ENCODE results near the gene COBLL1. TPM values are rescaled to one million over a fixed set of nuclear protein-coding genes. Genes with fewer than 3 reads are reported as not detected.

Gene COBLL1
- total and polyA plus RNA-seq, 4 donors = 16.3 to 114 (median 36.4) TPM

DNA sequence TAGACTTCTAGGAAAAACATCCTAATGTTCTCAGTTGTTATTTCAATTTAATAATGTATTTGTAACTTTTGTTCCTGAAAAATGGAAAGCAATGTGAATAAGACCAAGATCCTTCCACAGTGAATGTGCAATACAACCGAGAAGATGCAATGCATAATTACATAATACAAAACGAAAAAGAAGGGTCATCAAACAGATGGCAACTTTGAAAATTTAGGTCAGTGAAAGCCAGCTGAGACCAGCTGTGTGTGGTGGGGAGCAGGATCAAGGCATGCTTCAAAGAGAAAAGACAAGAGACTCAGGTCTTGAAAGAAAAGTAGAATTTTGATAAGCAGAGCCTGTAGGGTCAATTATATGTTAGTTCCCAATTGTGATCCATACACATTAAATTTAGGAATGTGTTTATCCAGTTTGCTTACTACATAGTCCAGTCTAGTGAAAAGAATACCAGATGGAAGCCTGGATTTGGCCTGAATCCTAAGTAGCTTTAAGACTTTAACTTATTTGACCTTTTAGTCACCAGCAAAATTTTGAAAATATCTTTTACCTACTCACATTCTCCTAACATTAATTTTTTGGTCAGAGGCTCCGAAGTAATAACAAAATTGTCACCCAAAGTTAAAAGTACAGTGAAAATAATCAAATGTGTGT, 93.7 kb downstream of the COBLL1 start:
- Histone ChIP-seq H3K4me1 (ENCODE audit: control insufficient read depth in 4 of 4, insufficient read depth in 4 of 4, low read length in 3 of 4) (peaks cover 3 to 17% (median 8%) of the 10 kb centered on the region in 4 donors), H3K4me3 (ENCODE audit: low read depth in 1 of 3, low read length in 3 of 3) (no peak overlapping the region), H3K36me3 (ENCODE audit: control insufficient read depth in 4 of 4, insufficient read depth in 3 of 4, low read depth in 1 of 4, low read length in 3 of 4) (peaks cover 0 to 2% (median 2%) of the 10 kb centered on the region in 4 donors), H3K9ac (ENCODE audit: low read depth in 1 of 2, low read length in 2 of 2) (no peak overlapping the region), H3K9me3 (ENCODE audit: control insufficient read depth in 4 of 4, low read length in 3 of 4) (no peaks in the 10 kb centered on the region), H3K27me3 (ENCODE audit: control insufficient read depth in 4 of 4, insufficient read depth in 4 of 4, low read length in 3 of 4) (no peaks in the 10 kb centered on the region), H3K27ac (ENCODE audit: low read depth in 1 of 2, low read length in 2 of 2) (no peak overlapping the region)
- no peak for DNase-seq (ENCODE audit: low spot score)
- no peak for TF ChIP-seq EGR1 (IDR thresholded peaks at IDR 0.05; ENCODE audit: low read depth in 2 of 2)
- TF ChIP-seq, protein P1, sequence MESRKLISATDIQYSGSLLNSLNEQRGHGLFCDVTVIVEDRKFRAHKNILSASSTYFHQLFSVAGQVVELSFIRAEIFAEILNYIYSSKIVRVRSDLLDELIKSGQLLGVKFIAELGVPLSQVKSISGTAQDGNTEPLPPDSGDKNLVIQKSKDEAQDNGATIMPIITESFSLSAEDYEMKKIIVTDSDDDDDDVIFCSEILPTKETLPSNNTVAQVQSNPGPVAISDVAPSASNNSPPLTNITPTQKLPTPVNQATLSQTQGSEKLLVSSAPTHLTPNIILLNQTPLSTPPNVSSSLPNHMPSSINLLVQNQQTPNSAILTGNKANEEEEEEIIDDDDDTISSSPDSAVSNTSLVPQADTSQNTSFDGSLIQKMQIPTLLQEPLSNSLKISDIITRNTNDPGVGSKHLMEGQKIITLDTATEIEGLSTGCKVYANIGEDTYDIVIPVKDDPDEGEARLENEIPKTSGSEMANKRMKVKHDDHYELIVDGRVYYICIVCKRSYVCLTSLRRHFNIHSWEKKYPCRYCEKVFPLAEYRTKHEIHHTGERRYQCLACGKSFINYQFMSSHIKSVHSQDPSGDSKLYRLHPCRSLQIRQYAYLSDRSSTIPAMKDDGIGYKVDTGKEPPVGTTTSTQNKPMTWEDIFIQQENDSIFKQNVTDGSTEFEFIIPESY (IDR thresholded peaks at IDR 0.05) = no peak
- TF ChIP-seq JUND (IDR thresholded peaks at IDR 0.05) = no peak
- TF ChIP-seq, protein P2, sequence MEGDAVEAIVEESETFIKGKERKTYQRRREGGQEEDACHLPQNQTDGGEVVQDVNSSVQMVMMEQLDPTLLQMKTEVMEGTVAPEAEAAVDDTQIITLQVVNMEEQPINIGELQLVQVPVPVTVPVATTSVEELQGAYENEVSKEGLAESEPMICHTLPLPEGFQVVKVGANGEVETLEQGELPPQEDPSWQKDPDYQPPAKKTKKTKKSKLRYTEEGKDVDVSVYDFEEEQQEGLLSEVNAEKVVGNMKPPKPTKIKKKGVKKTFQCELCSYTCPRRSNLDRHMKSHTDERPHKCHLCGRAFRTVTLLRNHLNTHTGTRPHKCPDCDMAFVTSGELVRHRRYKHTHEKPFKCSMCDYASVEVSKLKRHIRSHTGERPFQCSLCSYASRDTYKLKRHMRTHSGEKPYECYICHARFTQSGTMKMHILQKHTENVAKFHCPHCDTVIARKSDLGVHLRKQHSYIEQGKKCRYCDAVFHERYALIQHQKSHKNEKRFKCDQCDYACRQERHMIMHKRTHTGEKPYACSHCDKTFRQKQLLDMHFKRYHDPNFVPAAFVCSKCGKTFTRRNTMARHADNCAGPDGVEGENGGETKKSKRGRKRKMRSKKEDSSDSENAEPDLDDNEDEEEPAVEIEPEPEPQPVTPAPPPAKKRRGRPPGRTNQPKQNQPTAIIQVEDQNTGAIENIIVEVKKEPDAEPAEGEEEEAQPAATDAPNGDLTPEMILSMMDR (IDR thresholded peaks at IDR 0.05; ENCODE audit: low read depth, low read length, missing input control) = no peak
- TF ChIP-seq, protein P3, sequence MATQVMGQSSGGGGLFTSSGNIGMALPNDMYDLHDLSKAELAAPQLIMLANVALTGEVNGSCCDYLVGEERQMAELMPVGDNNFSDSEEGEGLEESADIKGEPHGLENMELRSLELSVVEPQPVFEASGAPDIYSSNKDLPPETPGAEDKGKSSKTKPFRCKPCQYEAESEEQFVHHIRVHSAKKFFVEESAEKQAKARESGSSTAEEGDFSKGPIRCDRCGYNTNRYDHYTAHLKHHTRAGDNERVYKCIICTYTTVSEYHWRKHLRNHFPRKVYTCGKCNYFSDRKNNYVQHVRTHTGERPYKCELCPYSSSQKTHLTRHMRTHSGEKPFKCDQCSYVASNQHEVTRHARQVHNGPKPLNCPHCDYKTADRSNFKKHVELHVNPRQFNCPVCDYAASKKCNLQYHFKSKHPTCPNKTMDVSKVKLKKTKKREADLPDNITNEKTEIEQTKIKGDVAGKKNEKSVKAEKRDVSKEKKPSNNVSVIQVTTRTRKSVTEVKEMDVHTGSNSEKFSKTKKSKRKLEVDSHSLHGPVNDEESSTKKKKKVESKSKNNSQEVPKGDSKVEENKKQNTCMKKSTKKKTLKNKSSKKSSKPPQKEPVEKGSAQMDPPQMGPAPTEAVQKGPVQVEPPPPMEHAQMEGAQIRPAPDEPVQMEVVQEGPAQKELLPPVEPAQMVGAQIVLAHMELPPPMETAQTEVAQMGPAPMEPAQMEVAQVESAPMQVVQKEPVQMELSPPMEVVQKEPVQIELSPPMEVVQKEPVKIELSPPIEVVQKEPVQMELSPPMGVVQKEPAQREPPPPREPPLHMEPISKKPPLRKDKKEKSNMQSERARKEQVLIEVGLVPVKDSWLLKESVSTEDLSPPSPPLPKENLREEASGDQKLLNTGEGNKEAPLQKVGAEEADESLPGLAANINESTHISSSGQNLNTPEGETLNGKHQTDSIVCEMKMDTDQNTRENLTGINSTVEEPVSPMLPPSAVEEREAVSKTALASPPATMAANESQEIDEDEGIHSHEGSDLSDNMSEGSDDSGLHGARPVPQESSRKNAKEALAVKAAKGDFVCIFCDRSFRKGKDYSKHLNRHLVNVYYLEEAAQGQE (IDR thresholded peaks at IDR 0.05) = no peak
- TF ChIP-seq YY1 (IDR thresholded peaks at IDR 0.05) = no peak
- TF ChIP-seq, protein P4, sequence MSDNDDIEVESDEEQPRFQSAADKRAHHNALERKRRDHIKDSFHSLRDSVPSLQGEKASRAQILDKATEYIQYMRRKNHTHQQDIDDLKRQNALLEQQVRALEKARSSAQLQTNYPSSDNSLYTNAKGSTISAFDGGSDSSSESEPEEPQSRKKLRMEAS (IDR thresholded peaks at IDR 0.05) = no peak
- TF ChIP-seq, protein P5, sequence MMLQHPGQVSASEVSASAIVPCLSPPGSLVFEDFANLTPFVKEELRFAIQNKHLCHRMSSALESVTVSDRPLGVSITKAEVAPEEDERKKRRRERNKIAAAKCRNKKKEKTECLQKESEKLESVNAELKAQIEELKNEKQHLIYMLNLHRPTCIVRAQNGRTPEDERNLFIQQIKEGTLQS (IDR thresholded peaks at IDR 0.05) = no peak
- no peak for TF ChIP-seq HNF4A (conservative IDR thresholded peaks at IDR 0.05)
- TF ChIP-seq GABPA (IDR thresholded peaks at IDR 0.05 in 1 of 2, conservative IDR thresholded peaks at IDR 0.05 in 1 of 2) = no peak
- TF ChIP-seq FOXA2 (IDR thresholded peaks at IDR 0.05) = no peak
- no peak for TF ChIP-seq HNF4G (IDR thresholded peaks at IDR 0.05)
- no peak for TF ChIP-seq NR2F2 (IDR thresholded peaks at IDR 0.05)
- no peak for TF ChIP-seq FOXA1 (IDR thresholded peaks at IDR 0.05)
- 52% methylated on average over 3 of the region's 3 CpGs for WGBS

DNA sequence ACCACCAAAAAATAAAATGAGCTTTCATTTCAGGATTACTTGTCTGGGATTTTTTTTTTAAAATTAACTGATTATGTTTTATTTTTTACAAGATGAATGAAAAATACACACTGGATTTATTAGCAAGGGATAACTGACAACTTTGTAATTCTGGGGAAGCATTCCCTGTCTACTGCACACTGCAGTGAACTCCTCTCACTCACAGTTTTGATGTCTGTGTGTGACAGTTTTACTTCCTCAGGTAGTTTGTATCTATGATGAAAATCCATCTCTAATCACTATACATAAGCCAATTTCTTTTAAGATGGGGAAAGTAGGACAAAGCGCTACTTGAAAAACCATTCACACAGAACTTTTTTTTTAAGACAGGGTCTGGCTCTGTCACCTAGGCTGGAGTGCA, 94.5 kb downstream of the COBLL1 start:
- Histone ChIP-seq H3K36me3 (ENCODE audit: control insufficient read depth in 4 of 4, insufficient read depth in 3 of 4, low read depth in 1 of 4, low read length in 3 of 4) (peaks cover 0 to 1% (median under 1%) of the 10 kb centered on the region in 4 donors), H3K4me3 (ENCODE audit: low read depth in 1 of 3, low read length in 3 of 3) (no peak overlapping the region), H3K27ac (ENCODE audit: low read depth in 1 of 2, low read length in 2 of 2) (no peak overlapping the region), H3K4me1 (ENCODE audit: control insufficient read depth in 4 of 4, insufficient read depth in 4 of 4, low read length in 3 of 4) (peaks cover 3 to 17% (median 8%) of the 10 kb centered on the region in 4 donors), H3K27me3 (ENCODE audit: control insufficient read depth in 4 of 4, insufficient read depth in 4 of 4, low read length in 3 of 4) (no peaks in the 10 kb centered on the region), H3K9me3 (ENCODE audit: control insufficient read depth in 4 of 4, low read length in 3 of 4) (no peaks in the 10 kb centered on the region), H3K9ac (ENCODE audit: low read depth in 1 of 2, low read length in 2 of 2) (no peak overlapping the region)
- 100% methylated on average over 1 of the region's 1 CpG for WGBS
- no peak for DNase-seq (ENCODE audit: low spot score)
- TF ChIP-seq, protein P4 (IDR thresholded peaks at IDR 0.05) = no peak
